GM12878 (cell line): Measurements from ENCODE around the gene PAPSS2. TPM values are rescaled to one million over a fixed set of nuclear protein-coding genes. Genes with fewer than 3 reads are reported as not detected.

Experiments used
- ATAC-seq: fragments of 200-7000 bp; cut with Tn5 transposase; 3 replicates; pipeline ENCODE4 v1.9.1; 2020; ENCODE audit warnings: mild to moderate bottlenecking, moderate library complexity
- BruUV-seq: library from RNA; stranded (reverse); fragments of 400-500 nt; replicated peaks from 2 replicates; lab custom pipeline; 2021; lab: Mats Ljungman, UMichigan
- CTCF ChIA-PET: fragments of 300-600 bp; sonication (Branson Sonifier 250); formaldehyde crosslinking; extraction: SDS; loops from one replicate; lab custom pipeline; 2021; ENCODE audit warnings: inconsistent platforms; lab: Yijun Ruan, JAX
- POLR2A ChIA-PET: fragments of 350-600 bp; formaldehyde crosslinking; extraction: SDS; loops from one replicate; lab custom pipeline; 2021; ENCODE audit warnings: inconsistent platforms; lab: Charles Lee
- RAD21 ChIA-PET: fragments of 300-600 bp; sonication (Branson Sonifier 250); formaldehyde crosslinking; loops from one replicate; lab custom pipeline; 2023; ENCODE audit warnings: antibody characterized with exemption; ENCODE audit not compliant: unreplicated experiment; lab: Charles Lee
- SMC1A ChIA-PET: fragments of 300-600 bp; sonication (Branson Sonifier 250); formaldehyde crosslinking; loops from one replicate; lab custom pipeline; 2023; ENCODE audit not compliant: unreplicated experiment, uncharacterized antibody; lab: Charles Lee
- DNase-seq: peaks from one replicate; pipeline ENCODE4 v3.0.0-alpha.2; 2011; ENCODE audit warnings: low read depth, low spot score
- FAIRE-seq: peaks from 3 replicates; lab custom pipeline; 2011; peaks lifted over from hg19 to GRCh38; lab: Jason Lieb, UNC
- H2AFZ ChIP-seq: 2 replicates; pipeline ENCODE4 v1.6.0; 2011; ENCODE audit warnings: low read depth, low read length, control low read depth; ENCODE audit not compliant: control insufficient read depth
- H3K27ac ChIP-seq: 2 replicates; pipeline ENCODE4 v1.5.1; 2011; ENCODE audit warnings: control low read depth; ENCODE audit not compliant: control insufficient read depth, insufficient read depth
- H3K27me3 ChIP-seq, 2 experiments: replicated peaks in 1 of 2; 2 replicates each; pipeline versions ENCODE4 v1.6.0 to v1.6.1; 2011; ENCODE audit warnings: low read length in 1 of 2; ENCODE audit not compliant: control insufficient read depth in 2 of 2, insufficient read depth in 2 of 2
- H3K36me3 ChIP-seq, 2 experiments: 2 replicates each; pipeline ENCODE4 v1.5.1; 2011; ENCODE audit warnings: low read length in 1 of 2; ENCODE audit not compliant: control insufficient read depth in 2 of 2, insufficient read depth in 2 of 2
- H3K4me1 ChIP-seq: 2 replicates; pipeline ENCODE4 v1.6.1; 2011; ENCODE audit warnings: mild to moderate bottlenecking, low read length, moderate library complexity, mixed read lengths; ENCODE audit not compliant: control insufficient read depth, insufficient read depth
- H3K4me2 ChIP-seq: 2 replicates; pipeline ENCODE4 v1.6.0; 2011; ENCODE audit warnings: control low read depth; ENCODE audit not compliant: control insufficient read depth, insufficient read depth
- H3K4me3 ChIP-seq: fragments of 200-600 bp; sonication (generic); 2 replicates; pipeline ENCODE4 v1.5.1; 2016
- H3K79me2 ChIP-seq: 2 replicates; pipeline ENCODE4 v1.6.0; 2011; ENCODE audit warnings: low read length; ENCODE audit not compliant: control insufficient read depth, insufficient read depth
- H3K9ac ChIP-seq: 2 replicates; pipeline ENCODE4 v1.8.0; 2011; ENCODE audit warnings: low read length, control low read depth, mixed read lengths; ENCODE audit not compliant: control insufficient read depth, insufficient read depth
- H3K9me3 ChIP-seq: replicated peaks from 3 replicates; pipeline ENCODE4 v1.5.1; 2011; ENCODE audit warnings: mild to moderate bottlenecking, low read length; ENCODE audit not compliant: control insufficient read depth, insufficient read depth
- H4K20me1 ChIP-seq: 2 replicates; pipeline ENCODE4 v1.6.0; 2011; ENCODE audit not compliant: control insufficient read depth, insufficient read depth
- BCL3 ChIP-seq: IDR thresholded peaks from 2 replicates; pipeline ENCODE4 v1.6.1; 2011; ENCODE audit warnings: borderline replicate concordance, low read depth, mild to moderate bottlenecking, moderate library complexity, low read length; ENCODE audit not compliant: insufficient read depth, poor library complexity, severe bottlenecking
- CBX3 ChIP-seq: fragments of 200-600 bp; sonication (generic); IDR thresholded peaks from 2 replicates; pipeline ENCODE4 v1.6.1; 2016; ENCODE audit warnings: low read depth, borderline replicate concordance
- CBX5 ChIP-seq: sonication (generic); IDR thresholded peaks from 2 replicates; pipeline ENCODE4 v1.6.1; 2016; ENCODE audit warnings: low read depth, moderate library complexity, mild to moderate bottlenecking, inconsistent platforms
- E2F4 ChIP-seq: IDR thresholded peaks from 2 replicates; pipeline ENCODE4 v1.6.1; 2012; ENCODE audit warnings: low read depth, low read length, improper control_type of control experiment
- MEF2A ChIP-seq: IDR thresholded peaks from 2 replicates; pipeline ENCODE4 v1.6.1; 2011; ENCODE audit warnings: low read depth, mild to moderate bottlenecking, low read length, moderate library complexity; ENCODE audit not compliant: insufficient read depth
- NR2C1 ChIP-seq: fragments of 450-650 bp; IDR thresholded peaks from 2 replicates; pipeline ENCODE4 v1.6.1; 2017; ENCODE audit warnings: antibody characterized with exemption, mild to moderate bottlenecking, moderate library complexity
- SMAD5 ChIP-seq: IDR thresholded peaks from 2 replicates; pipeline ENCODE4 v1.6.1; 2016; ENCODE audit warnings: antibody characterized with exemption, low read depth
- TARDBP ChIP-seq: IDR thresholded peaks from 2 replicates; pipeline ENCODE4 v1.6.1; 2016; ENCODE audit warnings: borderline replicate concordance
- TCF3 ChIP-seq: IDR thresholded peaks from 2 replicates; pipeline ENCODE4 v1.6.1; 2012; ENCODE audit warnings: low read depth, mild to moderate bottlenecking, low read length, borderline replicate concordance; ENCODE audit not compliant: insufficient read depth
- WRNIP1 ChIP-seq: IDR thresholded peaks from 2 replicates; pipeline ENCODE4 v1.6.1; 2011; ENCODE audit warnings: low read depth, low read length, improper control_type of control experiment, borderline replicate concordance
- ZNF217 ChIP-seq: fragments of 450-650 bp; IDR thresholded peaks from 2 replicates; pipeline ENCODE4 v1.6.1; 2017; ENCODE audit warnings: antibody characterized with exemption, mild to moderate bottlenecking
- ZNF384 ChIP-seq: IDR thresholded peaks from 2 replicates; pipeline ENCODE4 v1.6.1; 2012; ENCODE audit warnings: low read depth, mild to moderate bottlenecking, low read length, improper control_type of control experiment, borderline replicate concordance
- WGBS: methylation state at CpG from one replicate; pipeline ENCODE4 v1.1.6; 2016; ENCODE audit warnings: low lambda C conversion rate; ENCODE audit not compliant: insufficient replicate concordance, insufficient coverage; ENCODE audit errors: missing lambda C conversion rate; 5-methylcytosine and 5-hydroxymethylcytosine counted together
- in situ Hi-C: fragments of 300-500 bp; cut with MboI; formaldehyde crosslinking; loops from 9 replicates; pipeline ENCODE4 v1.14.3; 2018; ENCODE audit warnings: mixed read lengths
- intact Hi-C: fragments of 100-400 bp; cut with micrococcal nuclease; formaldehyde crosslinking; loops from one replicate; pipeline ENCODE4 v1.14.2; 2022; ENCODE audit not compliant: unreplicated experiment
- polyA plus RNA-seq, 11 experiments: library from polyadenylated mRNA; depleted of rRNA in 4 of 11; unstranded in 6 of 11; stranded (reverse) in 5 of 11; fragments of >200 nt; fragmentation: Nextera tagmentation in 4 of 11; fragmentation: Illumina TruSeq in 1 of 11; extraction: Ambion mirVana in 4 of 11; extraction: Trizol in 1 of 11; gene quantifications; 1 replicate in 1 of 11; 2 replicates in 10 of 11; pipeline versions ENCODE4 v1.2.1 to v1.2.3, GENCODE V29; 2011 to 2016; ENCODE audit warnings: inconsistent platforms in 2 of 11, missing spikeins in 2 of 11, low read depth in 1 of 11
- total RNA-seq, 4 experiments: library from RNA; depleted of rRNA in 3 of 4; stranded (reverse); fragments of >200 nt in 3 of 4; fragmentation: Illumina TruSeq in 1 of 4; extraction: Trizol in 1 of 4; gene quantifications; 2 replicates each; pipeline versions ENCODE4 v1.2.1 to v1.2.3, GENCODE V29; 2013 to 2021

Gene PAPSS2
- total and polyA plus RNA-seq, 10 of the 15 experiments (the other 5 are each of a cell fraction or from before 2014, with no cell fraction given), result 0.15 to 2.1 (median 0.37) TPM

- Histone ChIP-seq H3K36me3 (no peaks in the 10 kb centered on the region), H3K9me3 (no peaks in the 10 kb centered on the region), H3K9ac (no peak overlapping the region), H3K27ac (no peak overlapping the region), H3K4me1 (no peaks in the 10 kb centered on the region), H3K79me2 (no peaks in the 10 kb centered on the region), H4K20me1 (no peaks in the 10 kb centered on the region), H2AFZ (no peak overlapping the region), H3K4me3 (no peak overlapping the region), H3K4me2 (no peak overlapping the region), H3K27me3 (no peaks in the 10 kb centered on the region)
- ChIA-PET POLR2A (no interaction called here), CTCF (no interaction called here), RAD21 (no interaction called here), SMC1A (interaction anchor here (0.7 kb wide), 1 partner anchor 106 kb away, joined by 3 read pairs; no protein-coding TSS in a partner anchor)
- FAIRE-seq (no peak), DNase-seq (no peak), ATAC-seq (no peak)
- intact Hi-C loops, result no loop called here
- 63% methylated on average over 6 of the region's 6 CpGs for WGBS
- TF ChIP-seq ZNF217 (no peak), MEF2A (no peak), SMAD5 (no peak), CBX3 (no peak), TCF3 (no peak), ZNF384 (no peak), CBX5 (no peak), BCL3 (no peak), TARDBP (no peak), NR2C1 (no peak), E2F4 (no peak), WRNIP1 (no peak)
- no TSS peak for BruUV-seq
- in situ Hi-C loops, result no loop called here
These were observed 7.9 kb upstream of the PAPSS2 start for GRCh38 chr10:87651801-87652200.
